Hematopoietic multipotent progenitor cell treated with erythropoietin and hydrocortisone succinate and interleukin-3 and kit ligand, for 8 days (in vitro differentiated cells): ENCODE measurements around the gene XKRX.

Experiments used
- DNase-seq: peaks from one replicate; pipeline ENCODE4 v3.0.0-alpha.2; 2015

The XKRX gene

GRCh38 chrX:100928660-100929613 lies at the start of gene XKRX:
Gene XKRX, minus strand, starts transcription at chrX:100928917. Its CDS starts 613 bp downstream, at chrX:100928304.
- no peak for DNase-seq

- no peak for DNase-seq
Observed at GRCh38 chrX:100976211-100976610, 47.5 kb upstream of the XKRX start.

GRCh38 chrX:100975212-100975611 lies 46.5 kb upstream of the XKRX start:
- no peak for DNase-seq

GRCh38 chrX:100973411-100973810 lies 44.7 kb upstream of the XKRX start:
- DNase-seq = no peak

GRCh38 chrX:100969936-100970335 lies 41.2 kb upstream of the XKRX start:
- no peak for DNase-seq

GRCh38 chrX:100969408-100969807 lies 40.7 kb upstream of the XKRX start, which contains the start of gene ARL13A:
Gene ARL13A, plus strand, starts transcription at chrX:100969708. Its CDS starts 3,982 bp downstream, at chrX:100973690.
- DNase-seq = no peak

- DNase-seq = no peak
Observed at GRCh38 chrX:100964362-100964761, 35.6 kb upstream of the XKRX start.

GRCh38 chrX:100962811-100963210 lies 34.1 kb upstream of the XKRX start:
- DNase-seq = no peak

- DNase-seq = no peak
Observed at GRCh38 chrX:100948557-100948956, 19.8 kb upstream of the XKRX start.

- no peak for DNase-seq
Observed at GRCh38 chrX:100946299-100946927, 17.7 kb upstream of the XKRX start.

- no peak for DNase-seq
Observed at GRCh38 chrX:100944601-100945000, 15.9 kb upstream of the XKRX start.

GRCh38 chrX:100939333-100939732 lies 10.6 kb upstream of the XKRX start:
- DNase-seq = no peak

- no peak for DNase-seq
Observed at GRCh38 chrX:100935767-100936166, 7.0 kb upstream of the XKRX start.

- DNase-seq = no peak
Observed at GRCh38 chrX:100931925-100932285, 3.2 kb upstream of the XKRX start.

GRCh38 chrX:100931218-100931924 lies 2.7 kb upstream of the XKRX start:
- no peak for DNase-seq

GRCh38 chrX:100926453-100926852 lies 2.3 kb downstream of the XKRX start:
- DNase-seq = no peak

- no peak for DNase-seq
Observed at GRCh38 chrX:100924375-100924774, 4.3 kb downstream of the XKRX start.

- no peak for DNase-seq
Observed at GRCh38 chrX:100915562-100915961, 13.2 kb downstream of the XKRX start.

- DNase-seq = no peak
Observed at GRCh38 chrX:100913111-100913510, 15.6 kb downstream of the XKRX start.

- no peak for DNase-seq
Observed at GRCh38 chrX:100911731-100912130, 17.0 kb downstream of the XKRX start.

- DNase-seq = no peak
Observed at GRCh38 chrX:100905620-100906019, 23.1 kb downstream of the XKRX start.

GRCh38 chrX:100904433-100904832 lies 24.3 kb downstream of the XKRX start:
- no peak for DNase-seq

- peak; percentile 14 for DNase-seq
Observed at GRCh38 chrX:100895365-100896075, 33.2 kb downstream of the XKRX start.
